ENCODE data around the gene AFF1. TPM values are rescaled to one million over a fixed set of nuclear protein-coding genes. Genes with fewer than 3 reads are reported as not detected.

Gene AFF1
- total RNA-seq, 1 donor from 2014 or later, result 90.6 TPM

DNA sequence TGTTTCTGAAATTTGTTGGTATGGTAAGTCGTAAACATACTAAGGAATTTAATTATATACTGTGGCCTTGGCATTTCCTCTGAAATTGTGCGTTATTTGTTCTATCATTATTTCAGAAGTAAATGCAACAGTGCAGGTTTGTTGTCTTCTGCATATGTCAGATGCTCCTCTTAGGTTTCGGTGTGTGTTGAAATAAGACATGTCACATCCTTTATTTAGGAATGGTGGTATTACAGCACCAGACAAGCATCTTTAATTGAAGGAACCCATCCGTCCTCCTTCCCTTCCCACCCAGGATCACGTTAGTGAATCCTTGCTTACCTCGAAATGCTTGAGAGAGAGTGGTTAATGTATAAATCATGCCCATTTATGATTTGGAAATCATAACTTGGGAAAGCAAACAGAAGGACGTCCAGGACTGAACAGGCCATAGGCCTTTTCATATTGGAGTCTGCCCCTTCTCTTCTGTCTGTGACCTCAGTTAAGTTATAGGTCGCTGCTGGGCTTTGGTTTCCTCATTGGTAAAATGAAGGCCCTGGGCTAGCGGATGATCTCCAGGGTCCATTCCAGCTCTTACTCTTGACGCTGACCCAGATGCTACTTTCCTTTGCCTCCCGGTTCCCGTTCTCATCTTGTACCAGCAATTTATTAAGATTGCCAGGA, 151.5 kb downstream of the AFF1 start:
- Histone ChIP-seq H3K4me1 (peaks cover 52% of the 10 kb centered on the region), H3K36me3 (peaks cover 47% of the 10 kb centered on the region), H3K9me3 (no peaks in the 10 kb centered on the region), H3K4me3 (no peak overlapping the region), H3K27ac (no peak overlapping the region), H3K27me3 (ENCODE audit: low read depth) (no peaks in the 10 kb centered on the region)
- DNase-seq (no peak), ATAC-seq (no peak)
- intact Hi-C loops (cut with DNase I), result no loop called here
- TF ChIP-seq, protein P1, sequence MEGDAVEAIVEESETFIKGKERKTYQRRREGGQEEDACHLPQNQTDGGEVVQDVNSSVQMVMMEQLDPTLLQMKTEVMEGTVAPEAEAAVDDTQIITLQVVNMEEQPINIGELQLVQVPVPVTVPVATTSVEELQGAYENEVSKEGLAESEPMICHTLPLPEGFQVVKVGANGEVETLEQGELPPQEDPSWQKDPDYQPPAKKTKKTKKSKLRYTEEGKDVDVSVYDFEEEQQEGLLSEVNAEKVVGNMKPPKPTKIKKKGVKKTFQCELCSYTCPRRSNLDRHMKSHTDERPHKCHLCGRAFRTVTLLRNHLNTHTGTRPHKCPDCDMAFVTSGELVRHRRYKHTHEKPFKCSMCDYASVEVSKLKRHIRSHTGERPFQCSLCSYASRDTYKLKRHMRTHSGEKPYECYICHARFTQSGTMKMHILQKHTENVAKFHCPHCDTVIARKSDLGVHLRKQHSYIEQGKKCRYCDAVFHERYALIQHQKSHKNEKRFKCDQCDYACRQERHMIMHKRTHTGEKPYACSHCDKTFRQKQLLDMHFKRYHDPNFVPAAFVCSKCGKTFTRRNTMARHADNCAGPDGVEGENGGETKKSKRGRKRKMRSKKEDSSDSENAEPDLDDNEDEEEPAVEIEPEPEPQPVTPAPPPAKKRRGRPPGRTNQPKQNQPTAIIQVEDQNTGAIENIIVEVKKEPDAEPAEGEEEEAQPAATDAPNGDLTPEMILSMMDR (IDR thresholded peaks at IDR 0.05), result no peak

DNA sequence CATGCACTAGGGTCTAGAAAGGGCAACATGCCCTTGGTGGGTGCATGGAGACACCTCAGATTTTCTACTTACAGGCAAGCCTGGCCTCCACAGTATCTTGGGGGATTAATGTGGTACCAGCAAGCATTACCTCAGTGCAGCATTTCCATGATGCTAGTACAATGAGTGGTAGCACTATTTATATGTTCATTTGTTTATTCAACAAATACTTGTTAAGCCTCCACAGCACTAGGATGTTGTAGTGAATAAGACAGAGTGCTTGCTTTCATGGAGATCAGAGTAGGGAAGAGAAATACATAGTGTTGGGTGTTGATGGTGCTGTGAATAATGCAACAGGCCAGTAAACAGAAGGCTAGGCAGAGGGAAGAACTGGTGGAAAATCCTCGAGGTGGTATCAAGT, 152.2 kb downstream of the AFF1 start:
- intact Hi-C loops (cut with DNase I), result no loop called here
- H3K36me3 ChIP-seq, result peaks cover 54% of the 10 kb centered on the region
- no peak overlapping the region for H3K27ac ChIP-seq
- no peak overlapping the region for H3K4me3 ChIP-seq
- no peaks in the 10 kb centered on the region for H3K27me3 ChIP-seq (ENCODE audit: low read depth)
- no peak for ATAC-seq
- TF ChIP-seq, protein P1 (IDR thresholded peaks at IDR 0.05), result no peak
- H3K4me1 ChIP-seq, result peaks cover 46% of the 10 kb centered on the region
- no peaks in the 10 kb centered on the region for H3K9me3 ChIP-seq
- DNase-seq, result no peak

DNA sequence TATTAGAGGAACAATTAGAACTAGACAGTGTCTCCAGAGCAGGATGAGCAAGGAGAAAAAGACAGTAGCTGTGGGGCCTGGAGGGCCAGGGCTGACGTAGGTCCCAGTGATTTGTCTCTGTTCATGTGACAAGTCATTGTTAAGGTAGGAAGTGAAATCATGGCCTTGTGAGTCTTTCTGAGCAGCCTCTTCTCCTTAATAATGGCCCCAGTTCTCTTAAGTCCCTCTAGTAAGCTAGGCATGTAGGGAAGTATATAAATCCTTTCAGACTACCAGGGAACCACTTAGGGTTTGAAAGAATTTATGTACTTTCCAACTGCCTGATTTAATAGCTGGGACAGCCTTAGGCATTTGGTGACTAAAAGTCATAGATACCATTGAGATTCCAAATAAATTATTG, 152.6 kb downstream of the AFF1 start:
- Histone ChIP-seq H3K27me3 (ENCODE audit: low read depth) (no peaks in the 10 kb centered on the region), H3K4me1 (peaks cover 46% of the 10 kb centered on the region), H3K9me3 (no peaks in the 10 kb centered on the region), H3K27ac (no peak overlapping the region), H3K4me3 (no peak overlapping the region), H3K36me3 (peaks cover 56% of the 10 kb centered on the region)
- TF ChIP-seq, protein P1 (IDR thresholded peaks at IDR 0.05), result no peak
- DNase-seq, result no peak
- intact Hi-C loops (cut with DNase I), result no loop called here
- ATAC-seq, result peak in 1 of 2 donors; percentile 25

DNA sequence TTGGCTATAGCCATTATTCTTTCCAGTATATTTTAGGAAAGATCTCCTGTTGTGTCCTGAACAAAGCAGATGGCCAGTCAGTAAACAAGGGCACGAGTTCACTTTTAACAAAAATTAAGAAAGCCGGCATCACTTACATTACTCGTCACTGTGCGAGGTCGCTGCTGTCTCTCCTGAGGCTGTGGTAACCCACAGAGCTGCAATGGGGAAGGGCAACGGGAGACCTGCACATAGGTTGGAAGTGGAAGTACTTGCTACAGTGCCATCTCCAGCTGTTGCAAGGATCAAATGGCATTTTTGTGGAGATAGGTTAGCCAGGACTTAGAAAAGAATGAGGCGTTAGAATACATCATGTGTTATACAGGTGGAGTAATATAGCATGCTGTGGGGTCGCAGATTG, 153.4 kb downstream of the AFF1 start:
- DNase-seq, result no peak
- Histone ChIP-seq H3K27me3 (ENCODE audit: low read depth) (no peaks in the 10 kb centered on the region), H3K4me1 (peaks cover 52% of the 10 kb centered on the region), H3K9me3 (no peaks in the 10 kb centered on the region), H3K27ac (no peak overlapping the region), H3K4me3 (no peak overlapping the region), H3K36me3 (peaks cover 56% of the 10 kb centered on the region)
- no peak for ATAC-seq
- intact Hi-C loops (cut with DNase I), result no loop called here
- TF ChIP-seq, protein P1 (IDR thresholded peaks at IDR 0.05), result no peak

DNA sequence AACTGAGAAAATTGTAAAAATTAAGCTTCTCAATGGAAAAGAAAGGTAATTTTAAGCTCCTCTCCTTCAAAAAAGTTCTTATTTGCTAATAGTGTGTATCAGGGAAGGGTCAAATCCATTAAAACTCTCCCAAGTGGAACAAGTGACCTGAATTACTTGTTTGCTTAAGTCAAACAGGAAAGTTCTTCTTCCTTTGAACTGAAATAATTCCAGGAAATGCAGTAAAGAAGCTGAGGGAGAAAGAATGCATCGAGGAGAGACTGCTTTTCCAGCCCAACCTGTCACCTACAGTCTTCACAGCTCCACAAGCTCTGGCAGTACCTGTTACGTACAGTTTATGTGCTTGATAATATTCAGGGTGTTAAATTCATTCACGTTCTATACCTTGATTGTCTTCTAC, 154.6 kb downstream of the AFF1 start:
- ATAC-seq (peak in 1 of 2 donors; percentile 36), DNase-seq (no peak)
- TF ChIP-seq, protein P1 (IDR thresholded peaks at IDR 0.05), result no peak
- intact Hi-C loops (cut with DNase I), result no loop called here
- Histone ChIP-seq H3K4me3 (no peak overlapping the region), H3K4me1 (peaks cover 61% of the 10 kb centered on the region), H3K27ac (peak overlapping the region; percentile 48), H3K9me3 (no peaks in the 10 kb centered on the region), H3K27me3 (ENCODE audit: low read depth) (no peaks in the 10 kb centered on the region), H3K36me3 (peaks cover 55% of the 10 kb centered on the region)

All from lower lobe of right lung (tissue), 2 donors.